ENCODE data around the gene IFT43.
"Not testable (repeated sequence)": the region's sequence is repeated elsewhere in the genome, so short reads cannot be mapped to it uniquely, and the experiment has no call there.

IFT43 gene

GRCh38 chr14:76009627-76010026 lies 24.1 kb downstream of the IFT43 start:
- H3K27ac Mint-ChIP-seq; H3K36me3 Mint-ChIP-seq (ENCODE audit: insufficient read depth); H3K27me3 Mint-ChIP-seq; ATAC-seq (replicated peaks); H3K9me3 Mint-ChIP-seq; H3K4me1 Mint-ChIP-seq (ENCODE audit: low read depth in 2 of 2); H3K4me3 Mint-ChIP-seq; DNase-seq: not testable (repeated sequence)

GRCh38 chr14:76011930-76012329 lies 26.4 kb downstream of the IFT43 start:
- ATAC-seq (replicated peaks) = no peak
- no peak overlapping the region for H3K27ac Mint-ChIP-seq

GRCh38 chr14:76012354-76012753 lies 26.8 kb downstream of the IFT43 start:
- Mint-ChIP-seq H3K27me3 (no peaks in the 10 kb centered on the region), H3K4me3 (no peak overlapping the region), H3K27ac (no peak overlapping the region), H3K36me3 (ENCODE audit: insufficient read depth) (peaks cover 3% of the 10 kb centered on the region), H3K9me3 (no peaks in the 10 kb centered on the region), H3K4me1 (ENCODE audit: low read depth in 2 of 2) (no peaks in the 10 kb centered on the region)
- ATAC-seq (replicated peaks) (no peak), DNase-seq (no peak)

More at GRCh38 chr14:76011930-76012329, 26.4 kb downstream of the IFT43 start:
- peaks cover 3% of the 10 kb centered on the region for H3K36me3 Mint-ChIP-seq (ENCODE audit: insufficient read depth)
- DNase-seq = no peak
- no peaks in the 10 kb centered on the region for H3K9me3 Mint-ChIP-seq
- no peaks in the 10 kb centered on the region for H3K27me3 Mint-ChIP-seq
- H3K4me3 Mint-ChIP-seq = no peak overlapping the region
- no peaks in the 10 kb centered on the region for H3K4me1 Mint-ChIP-seq (ENCODE audit: low read depth in 2 of 2)

- Mint-ChIP-seq H3K4me3 (no peak overlapping the region), H3K27ac (no peak overlapping the region), H3K4me1 (ENCODE audit: low read depth in 2 of 2) (no peaks in the 10 kb centered on the region), H3K36me3 (ENCODE audit: insufficient read depth) (peaks cover 5% of the 10 kb centered on the region), H3K9me3 (peaks cover 7 to 13% of the 10 kb centered on the region in 2 donors), H3K27me3 (no peaks in the 10 kb centered on the region)
- DNase-seq (no peak), ATAC-seq (replicated peaks) (no peak)
Measured at GRCh38 chr14:76015191-76015590, 29.6 kb downstream of the IFT43 start.

GRCh38 chr14:76015668-76016067 lies 30.1 kb downstream of the IFT43 start:
- Mint-ChIP-seq H3K27me3 (no peaks in the 10 kb centered on the region), H3K27ac (no peak overlapping the region), H3K4me3 (no peak overlapping the region), H3K9me3 (peaks cover 11 to 16% of the 10 kb centered on the region in 2 donors), H3K36me3 (ENCODE audit: insufficient read depth) (peaks cover 6% of the 10 kb centered on the region), H3K4me1 (ENCODE audit: low read depth in 2 of 2) (no peaks in the 10 kb centered on the region)
- DNase-seq (no peak), ATAC-seq (replicated peaks) (no peak)

GRCh38 chr14:76019676-76020075 lies 34.1 kb downstream of the IFT43 start:
- no peaks in the 10 kb centered on the region for H3K27me3 Mint-ChIP-seq
- peaks cover 3% of the 10 kb centered on the region for H3K36me3 Mint-ChIP-seq (ENCODE audit: insufficient read depth)
- H3K4me1 Mint-ChIP-seq (ENCODE audit: low read depth in 2 of 2) = peaks cover 0 to 4% of the 10 kb centered on the region in 2 donors
- DNase-seq (no peak), ATAC-seq (replicated peaks) (no peak)
- no peak overlapping the region for H3K4me3 Mint-ChIP-seq
- H3K9me3 Mint-ChIP-seq = peaks cover 11 to 16% of the 10 kb centered on the region in 2 donors
- no peak overlapping the region for H3K27ac Mint-ChIP-seq

GRCh38 chr14:76022991-76023390 lies 37.4 kb downstream of the IFT43 start:
- Mint-ChIP-seq H3K36me3 (ENCODE audit: insufficient read depth) (peaks cover 3% of the 10 kb centered on the region), H3K9me3 (peaks cover 11 to 16% of the 10 kb centered on the region in 2 donors), H3K4me3 (no peak overlapping the region), H3K4me1 (ENCODE audit: low read depth in 2 of 2) (peaks cover 0 to 4% of the 10 kb centered on the region in 2 donors), H3K27me3 (no peaks in the 10 kb centered on the region), H3K27ac (no peak overlapping the region)
- ATAC-seq (replicated peaks) (no peak), DNase-seq (no peak)

- peaks cover 3% of the 10 kb centered on the region for H3K36me3 Mint-ChIP-seq (ENCODE audit: insufficient read depth)
- H3K27me3 Mint-ChIP-seq = no peaks in the 10 kb centered on the region
- H3K4me3 Mint-ChIP-seq = no peak overlapping the region
- H3K27ac Mint-ChIP-seq = no peak overlapping the region
- DNase-seq (no peak), ATAC-seq (replicated peaks) (no peak)
- H3K9me3 Mint-ChIP-seq = peaks cover 11 to 16% of the 10 kb centered on the region in 2 donors
- peaks cover 0 to 4% of the 10 kb centered on the region in 2 donors for H3K4me1 Mint-ChIP-seq (ENCODE audit: low read depth in 2 of 2)
Measured at GRCh38 chr14:76023757-76024156, 38.2 kb downstream of the IFT43 start.

- H3K36me3 Mint-ChIP-seq (ENCODE audit: insufficient read depth) = peaks cover 3% of the 10 kb centered on the region
- H3K9me3 Mint-ChIP-seq = peaks cover 8 to 12% of the 10 kb centered on the region in 2 donors
- ATAC-seq (replicated peaks) = no peak
- no peak overlapping the region for H3K4me3 Mint-ChIP-seq
- peaks cover 0 to 4% of the 10 kb centered on the region in 2 donors for H3K4me1 Mint-ChIP-seq (ENCODE audit: low read depth in 2 of 2)
- H3K27ac Mint-ChIP-seq = no peak overlapping the region
- no peak for DNase-seq
- no peaks in the 10 kb centered on the region for H3K27me3 Mint-ChIP-seq
Measured at GRCh38 chr14:76024211-76024907, 38.8 kb downstream of the IFT43 start.

GRCh38 chr14:76034566-76034965 lies 49.0 kb downstream of the IFT43 start:
- Mint-ChIP-seq H3K4me3 (no peak overlapping the region), H3K9me3 (no peaks in the 10 kb centered on the region), H3K4me1 (ENCODE audit: low read depth in 2 of 2) (no peaks in the 10 kb centered on the region), H3K27me3 (no peaks in the 10 kb centered on the region), H3K36me3 (ENCODE audit: insufficient read depth) (peaks cover 6% of the 10 kb centered on the region), H3K27ac (no peak overlapping the region)
- DNase-seq (no peak), ATAC-seq (replicated peaks) (no peak)

GRCh38 chr14:76040704-76041103 lies 55.1 kb downstream of the IFT43 start:
- peaks cover 3% of the 10 kb centered on the region for H3K36me3 Mint-ChIP-seq (ENCODE audit: insufficient read depth)
- no peaks in the 10 kb centered on the region for H3K4me1 Mint-ChIP-seq (ENCODE audit: low read depth in 2 of 2)
- no peak for ATAC-seq (replicated peaks)

GRCh38 chr14:76045773-76046172 lies 60.2 kb downstream of the IFT43 start:
- Mint-ChIP-seq H3K27me3 (no peaks in the 10 kb centered on the region), H3K4me3 (no peak overlapping the region), H3K27ac (peak overlapping the region in 1 of 2 donors; percentile 33), H3K4me1 (ENCODE audit: low read depth in 2 of 2) (peaks cover 0 to 3% of the 10 kb centered on the region in 2 donors), H3K9me3 (no peaks in the 10 kb centered on the region), H3K36me3 (ENCODE audit: insufficient read depth) (peaks cover 3% of the 10 kb centered on the region)
- DNase-seq (no peak), ATAC-seq (replicated peaks) (no peak)

More at GRCh38 chr14:76040704-76041103, 55.1 kb downstream of the IFT43 start:
- Mint-ChIP-seq H3K27ac (no peak overlapping the region), H3K4me3 (no peak overlapping the region), H3K27me3 (no peaks in the 10 kb centered on the region), H3K9me3 (no peaks in the 10 kb centered on the region)
- DNase-seq = no peak

GRCh38 chr14:76050250-76050649 lies 64.7 kb downstream of the IFT43 start:
- no peak overlapping the region for H3K4me3 Mint-ChIP-seq
- H3K9me3 Mint-ChIP-seq = no peaks in the 10 kb centered on the region
- ATAC-seq (replicated peaks) = no peak
- H3K36me3 Mint-ChIP-seq (ENCODE audit: insufficient read depth) = peaks cover 2% of the 10 kb centered on the region
- no peaks in the 10 kb centered on the region for H3K27me3 Mint-ChIP-seq
- no peak overlapping the region for H3K27ac Mint-ChIP-seq
- peaks cover 0 to 3% of the 10 kb centered on the region in 2 donors for H3K4me1 Mint-ChIP-seq (ENCODE audit: low read depth in 2 of 2)
- no peak for DNase-seq

- H3K9me3 Mint-ChIP-seq = no peaks in the 10 kb centered on the region
- H3K4me3 Mint-ChIP-seq = no peak overlapping the region
- H3K27ac Mint-ChIP-seq = no peak overlapping the region
- H3K4me1 Mint-ChIP-seq (ENCODE audit: low read depth in 2 of 2) = peaks cover 0 to 2% of the 10 kb centered on the region in 2 donors
- H3K36me3 Mint-ChIP-seq (ENCODE audit: insufficient read depth) = peaks cover 2% of the 10 kb centered on the region
- ATAC-seq (replicated peaks) (no peak), DNase-seq (peak; percentile 46 to 60 (median 50))
- no peaks in the 10 kb centered on the region for H3K27me3 Mint-ChIP-seq
Measured at GRCh38 chr14:76050797-76051392, 65.3 kb downstream of the IFT43 start.
